ENCODE results near the gene PUSL1. TPM values are rescaled to one million over a fixed set of nuclear protein-coding genes. Genes with fewer than 3 reads are reported as not detected.

PUSL1 gene
- total and polyA plus RNA-seq, 2 of the 13 experiments (the other 11 are each of a cell fraction or from before 2014, with no cell fraction given) = 8.3 to 22.2 TPM

- in situ Hi-C loops (cut with HindIII; ENCODE audit: extremely low pct_ligation_motif_present, low pct_unique_long_range_greater_than_20kb) (no loop called here), intact Hi-C loops (cut with micrococcal nuclease; ENCODE audit: unreplicated experiment) (no loop called here)
- ATAC-seq (peak; percentile 56), DNase-seq (ENCODE audit: low spot score) (no peak), FAIRE-seq (no peak)
- Histone ChIP-seq H3K4me2 (ENCODE audit: low read depth, low read length) (peak within 1 kb of the TSS; percentile 87), H3K27ac (ENCODE audit: extremely low read length, insufficient read depth, low read length) (no peak within 1 kb of the TSS), H3K4me1 (ENCODE audit: insufficient read depth, low read length) (peaks cover 26% of the 10 kb centered on the region), H3K4me3 (replicated peaks in 1 of 3; ENCODE audit: insufficient read depth in 1 of 3, low read depth in 2 of 3, low read length in 3 of 3) (peak within 1 kb of the TSS; percentile 13 to 58 (median 47); a peak in 4 of 6 replicates), H4K20me1 (ENCODE audit: insufficient read depth, low read length) (peaks cover 7% of the 10 kb centered on the region; the same call in 1 of the 2 replicates), H2AFZ (ENCODE audit: low read length) (no peak within 1 kb of the TSS), H3K36me3 (replicated peaks in 1 of 2; ENCODE audit: control insufficient read depth in 1 of 2, insufficient read depth in 2 of 2, low read length in 2 of 2) (peaks cover 0 to 3% of the 10 kb centered on the region in 2 experiments; a peak in 1 of 5 replicates), H3K9me3 (ENCODE audit: low read length) (no peaks in the 10 kb centered on the region), H3K27me3 (ENCODE audit: control insufficient read depth in 1 of 2, insufficient read depth in 2 of 2, low read length in 2 of 2) (0 out of 5 replicates have a peak, but pooled peaks cover 0 to 4% of the 10 kb centered on the region in 2 experiments), H3K79me2 (ENCODE audit: insufficient read depth, low read length) (peaks cover 1% of the 10 kb centered on the region), H3K9ac (ENCODE audit: insufficient read depth, low read depth, low read length) (peak within 1 kb of the TSS; percentile 56)
- POLR2A ChIA-PET = interaction anchor here (1.0 to 1.8 kb wide), 4 partner anchors 13 to 100 kb away, joined by 3 to 7 read pairs (median 6); no protein-coding TSS in a partner anchor
- BruUV-seq (replicated peaks) = no TSS peak
- 7% methylated on average over 5 of the region's 41 CpGs for WGBS (ENCODE audit: low lambda C conversion rate)
- CTCF ChIA-PET (ENCODE audit: low intra/inter-chr PET ratio, low total read pairs) = no interaction called here
- no peak for TF ChIP-seq PRDM4 (CRISPR knock-in tag; IDR thresholded peaks at IDR 0.05; ENCODE audit: borderline replicate concordance)
- TF ChIP-seq ARID3A (IDR thresholded peaks at IDR 0.05; ENCODE audit: low read depth, low read length) = no peak
- 0 out of 2 replicates have a peak, but pooled peaks have one; percentile 31 for TF ChIP-seq ZNF275 (CRISPR knock-in tag; IDR thresholded peaks at IDR 0.05; ENCODE audit: borderline replicate concordance)
- no peak for TF ChIP-seq TGIF2 (CRISPR knock-in tag; IDR thresholded peaks at IDR 0.05)
- TF ChIP-seq ZNF569 (CRISPR knock-in tag; IDR thresholded peaks at IDR 0.05; ENCODE audit: borderline replicate concordance) = no peak
- TF ChIP-seq ZNF260 (CRISPR knock-in tag; IDR thresholded peaks at IDR 0.05; ENCODE audit: borderline replicate concordance, low read depth) = no peak
- TF ChIP-seq HIC2 (CRISPR knock-in tag; IDR thresholded peaks at IDR 0.05; ENCODE audit: low read depth) = peak; percentile 59
- no peak for TF ChIP-seq TFDP2 (CRISPR knock-in tag; IDR thresholded peaks at IDR 0.05)
- TF ChIP-seq ZNF430 (CRISPR knock-in tag; IDR thresholded peaks at IDR 0.05) = no peak
- no peak for TF ChIP-seq TFDP1 (CRISPR knock-in tag; IDR thresholded peaks at IDR 0.05; ENCODE audit: borderline replicate concordance)
- no peak for TF ChIP-seq IRX3 (CRISPR knock-in tag; IDR thresholded peaks at IDR 0.05; ENCODE audit: borderline replicate concordance, low read depth)
Observed at GRCh38 chr1:1331068-1331965, 22.9 kb downstream of the PUSL1 start, which contains the start of gene TAS1R3. TAS1R3 (plus strand) TSS chr1:1331280; CDS start chr1:1331346, 66 bp downstream.

All from HepG2 (cell line).